Stimulated activated CD8-positive, alpha-beta memory T cell treated with anti-CD3 and anti-CD28 coated beads, Interleukin-4, amount 100 ng/mL, for 48 hours (primary cell): Measurements from ENCODE around the gene MFGE8.

Source experiments
- DNase-seq: peaks from one replicate; pipeline ENCODE4 v3.0.0-alpha.2; 2020

The MFGE8 gene

GRCh38 chr15:88871313-88871712, 41.9 kb downstream of the MFGE8 start:
- DNase-seq: no peak

DNA sequence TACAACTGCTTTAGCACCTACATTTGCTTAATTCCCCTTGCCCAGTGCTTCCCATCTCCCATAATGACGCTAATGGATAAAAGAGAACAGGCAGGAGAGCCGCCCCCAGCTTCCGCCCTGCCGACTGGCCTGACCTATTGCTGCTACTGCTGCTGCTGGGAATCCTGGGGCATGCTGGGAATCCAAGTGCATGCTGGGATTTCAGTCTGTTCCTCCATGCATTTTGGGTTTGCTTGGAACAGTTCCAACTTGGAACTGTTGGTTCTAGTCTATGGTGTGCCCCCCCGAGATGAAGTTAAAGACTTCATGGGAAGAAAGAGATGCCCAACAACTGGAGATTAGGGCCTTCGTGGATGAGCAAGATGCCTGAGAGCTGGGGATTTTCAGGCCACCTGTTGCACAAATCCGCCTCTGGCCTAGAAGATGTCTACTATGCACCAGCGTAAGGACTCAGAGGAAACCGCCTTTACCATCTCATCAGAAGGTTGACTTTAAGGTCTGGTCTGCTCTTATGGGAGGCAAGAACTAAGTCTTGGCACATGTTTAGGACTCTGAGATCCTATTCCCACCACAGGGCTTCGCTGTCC, 46.8 kb downstream of the MFGE8 start:
- DNase-seq: no peak

- no peak for DNase-seq
Measured at GRCh38 chr15:88865498-88866099, 47.6 kb downstream of the MFGE8 start.

DNA sequence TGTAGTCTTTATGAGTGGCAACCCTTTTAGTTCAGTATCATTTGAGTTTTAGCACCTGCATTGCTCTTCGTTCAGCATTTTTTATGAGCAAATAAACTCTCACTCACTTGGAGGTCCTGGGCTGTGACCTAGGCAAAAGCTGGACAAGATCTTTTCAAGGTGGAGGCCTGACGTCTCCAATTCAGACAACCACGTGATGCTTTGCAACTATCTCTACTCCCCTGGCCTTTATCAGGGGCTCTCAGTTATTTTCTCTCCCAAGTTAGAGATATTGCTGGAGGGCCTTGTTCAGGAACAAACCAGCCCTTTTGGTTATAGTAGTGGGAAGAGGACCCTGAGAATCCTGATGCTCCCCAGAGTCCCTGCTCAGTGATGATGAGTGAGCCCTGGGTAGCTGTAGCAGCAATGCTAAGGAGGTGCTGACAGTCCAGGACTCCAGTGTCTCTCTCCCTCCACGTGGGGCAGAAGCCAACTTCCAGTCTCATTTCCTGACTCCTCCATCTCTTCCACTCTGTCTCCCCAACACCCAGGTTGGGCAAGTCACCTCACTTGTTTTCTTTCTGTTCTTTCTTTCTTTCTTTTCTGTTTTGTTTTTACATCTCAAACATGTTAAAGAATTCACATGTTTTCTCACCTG, 48.2 kb downstream of the MFGE8 start:
- no peak for DNase-seq

DNA sequence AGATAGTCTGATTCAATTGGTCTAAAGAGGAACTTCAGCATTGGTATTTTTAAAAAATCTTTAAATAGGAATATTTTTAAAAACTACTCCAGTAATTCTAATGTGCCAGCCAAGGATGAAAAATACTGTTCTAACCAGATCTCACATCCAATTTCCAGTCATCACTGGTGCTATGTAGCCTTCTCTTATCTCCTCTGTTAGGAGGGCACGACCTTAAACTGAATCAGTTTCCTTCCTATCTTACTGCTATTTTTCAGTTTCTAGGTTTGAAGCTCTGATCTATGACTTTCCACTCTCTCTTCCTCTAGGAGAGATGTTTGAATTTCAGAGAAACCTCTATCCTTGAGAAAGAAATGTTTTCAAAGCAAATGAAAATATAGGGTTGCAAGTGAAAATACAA, 49.8 kb downstream of the MFGE8 start:
- DNase-seq: no peak

DNA sequence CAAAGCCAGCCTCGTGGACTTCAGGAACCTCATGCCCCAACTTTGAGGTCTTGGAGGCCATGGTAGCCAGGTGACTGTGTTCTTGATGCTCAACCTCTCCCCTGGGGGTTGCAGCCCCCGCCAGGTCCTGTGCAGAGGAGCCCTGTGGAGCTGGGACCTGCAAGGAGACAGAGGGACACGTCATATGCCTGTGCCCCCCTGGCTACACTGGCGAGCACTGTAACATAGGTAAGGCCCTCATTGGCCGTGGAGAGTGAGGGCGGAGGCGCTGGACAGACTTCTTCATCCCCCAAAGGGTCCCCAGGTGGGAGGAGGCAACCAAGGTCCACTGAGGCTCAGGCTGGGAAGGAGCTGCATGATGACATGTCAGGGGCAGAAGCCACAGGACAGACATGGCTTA, 53.0 kb downstream of the MFGE8 start:
- no peak for DNase-seq

- DNase-seq: no peak
Measured at GRCh38 chr15:88859550-88859949, 53.6 kb downstream of the MFGE8 start.

- DNase-seq: no peak
Measured at GRCh38 chr15:88858934-88859333, 54.2 kb downstream of the MFGE8 start.

- DNase-seq: no peak
Measured at GRCh38 chr15:88852476-88852875, 60.7 kb downstream of the MFGE8 start.

DNA sequence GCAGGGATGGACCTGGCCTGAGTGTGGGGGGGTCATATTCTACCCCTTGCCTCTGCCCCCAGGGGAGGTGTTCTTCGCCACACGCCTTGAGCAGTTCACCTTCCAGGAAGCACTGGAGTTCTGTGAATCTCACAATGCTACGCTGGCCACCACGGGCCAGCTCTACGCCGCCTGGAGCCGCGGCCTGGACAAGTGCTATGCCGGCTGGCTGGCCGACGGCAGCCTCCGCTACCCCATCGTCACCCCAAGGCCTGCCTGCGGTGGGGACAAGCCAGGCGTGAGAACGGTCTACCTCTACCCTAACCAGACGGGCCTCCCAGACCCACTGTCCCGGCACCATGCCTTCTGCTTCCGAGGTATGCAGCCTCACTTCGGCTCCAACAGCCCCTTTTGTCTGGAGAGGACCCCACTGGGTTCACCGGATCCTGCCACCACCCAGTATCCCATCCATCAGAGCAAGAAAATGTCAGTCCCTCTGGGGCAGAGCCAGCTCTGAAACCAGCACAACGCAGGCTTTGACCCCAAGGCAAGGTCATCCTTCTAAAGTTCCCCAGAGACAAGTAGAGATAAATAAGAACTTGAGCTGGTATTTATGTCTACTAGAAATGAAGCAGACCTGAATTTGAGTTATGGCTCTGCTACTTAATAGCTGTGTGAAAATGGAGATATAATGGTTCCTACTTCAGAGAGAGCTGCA, 63.7 kb downstream of the MFGE8 start:
- DNase-seq: no peak
